PC-9 (cell line): ENCODE measurements around the gene SLC4A1AP. TPM values are rescaled to one million over a fixed set of nuclear protein-coding genes. Genes with fewer than 3 reads are reported as not detected.
"Not testable (repeated sequence)": the region's sequence is repeated elsewhere in the genome, so short reads cannot be mapped to it uniquely, and the experiment has no call there.

ENCODE experiments used
- BruUV-seq: library from RNA; stranded (reverse); fragments of 400-500 nt; replicated peaks from 2 replicates; lab custom pipeline; 2021; lab: Mats Ljungman, UMichigan
- CTCF ChIA-PET: fragments of 300-600 bp; sonication (Branson Sonifier 250); formaldehyde crosslinking; loops from one replicate; lab custom pipeline; 2022; ENCODE audit warnings: antibody characterized with exemption; lab: Charles Lee
- POLR2A ChIA-PET: fragments of 300-600 bp; sonication (Branson Sonifier 250); formaldehyde crosslinking; loops from one replicate; lab custom pipeline; 2022; ENCODE audit warnings: antibody characterized with exemption; ENCODE audit not compliant: unreplicated experiment; lab: Charles Lee
- DNase-seq, 2 experiments: peaks; one replicate each; pipeline versions ENCODE4 v3.0.0 to v3.0.0-alpha.2; 2015 to 2022; ENCODE audit warnings: mixed read lengths in 1 of 2
- H2AFZ ChIP-seq: fragments of 200-600 bp; sonication (generic); 2 replicates; pipeline ENCODE4 v1.8.1; 2017; ENCODE audit warnings: antibody characterized with exemption
- H3F3A ChIP-seq: fragments of 200-600 bp; sonication (generic); 2 replicates; pipeline ENCODE4 v1.8.1; 2017; ENCODE audit warnings: antibody characterized with exemption, mild to moderate bottlenecking, low read depth; ENCODE audit not compliant: insufficient read depth
- H3K27ac ChIP-seq: fragments of 200-600 bp; sonication (generic); 2 replicates; pipeline ENCODE4 v1.6.1; 2016; ENCODE audit warnings: mixed run types
- H3K27me3 ChIP-seq: fragments of 200-600 bp; sonication (generic); 2 replicates; pipeline ENCODE4 v1.6.1; 2016; ENCODE audit warnings: low read depth, mixed run types; ENCODE audit not compliant: insufficient read depth
- H3K36me3 ChIP-seq: fragments of 200-600 bp; sonication (generic); 2 replicates; pipeline ENCODE4 v1.6.1; 2016; ENCODE audit warnings: low read depth, mixed run types
- H3K4me1 ChIP-seq: fragments of 200-600 bp; sonication (generic); replicated peaks from 2 replicates; pipeline ENCODE4 v1.6.1; 2016; ENCODE audit warnings: mixed run types; ENCODE audit not compliant: insufficient read depth
- H3K4me2 ChIP-seq: fragments of 200-600 bp; sonication (generic); 2 replicates; pipeline ENCODE4 v1.6.1; 2017; ENCODE audit warnings: mixed run types
- H3K4me3 ChIP-seq: fragments of 200-600 bp; sonication (generic); 2 replicates; pipeline ENCODE4 v1.6.1; 2016; ENCODE audit warnings: mixed run types
- H3K79me2 ChIP-seq: fragments of 200-600 bp; sonication (generic); 2 replicates; pipeline ENCODE4 v1.6.1; 2017; ENCODE audit warnings: low read depth, mixed run types
- H3K9me2 ChIP-seq: fragments of 200-600 bp; sonication (generic); 2 replicates; pipeline ENCODE4 v1.8.1; 2017; ENCODE audit warnings: mild to moderate bottlenecking; ENCODE audit not compliant: insufficient read depth
- H3K9me3 ChIP-seq: fragments of 200-600 bp; sonication (generic); 2 replicates; pipeline ENCODE4 v1.8.1; 2016; ENCODE audit warnings: low read depth; ENCODE audit not compliant: insufficient read depth
- H4K20me1 ChIP-seq: fragments of 200-600 bp; sonication (generic); 2 replicates; pipeline ENCODE4 v1.8.1; 2017; ENCODE audit not compliant: insufficient read depth
- CTCF ChIP-seq: fragments of 200-600 bp; sonication (generic); conservative IDR thresholded peaks from 2 replicates; pipeline ENCODE4 v1.6.1; 2017; ENCODE audit warnings: mixed run types, antibody characterized with exemption, mild to moderate bottlenecking, moderate library complexity
- EZH2 ChIP-seq: fragments of 200-600 bp; sonication (generic); IDR thresholded peaks from 2 replicates; pipeline ENCODE4 v1.8.0; 2017; ENCODE audit warnings: antibody characterized with exemption, low read depth
- intact Hi-C: fragments of 100-400 bp; cut with micrococcal nuclease; formaldehyde crosslinking; loops from one replicate; pipeline ENCODE4 v1.10.0; 2022; ENCODE audit not compliant: unreplicated experiment
- total RNA-seq: library from RNA; stranded (reverse); gene quantifications from 2 replicates; pipeline ENCODE4 v1.2.3, GENCODE V29; 2021

SLC4A1AP gene
- total RNA-seq, 1 experiment from 2014 or later = 22.7 TPM

GRCh38 chr2:27683390-27684071, 19.8 kb downstream of the SLC4A1AP start:
- Histone ChIP-seq H2AFZ (no peak overlapping the region), H3F3A (peaks cover 34% of the 10 kb centered on the region), H3K4me1 (peaks cover 44% of the 10 kb centered on the region), H4K20me1 (no peaks in the 10 kb centered on the region), H3K9me2 (no peaks in the 10 kb centered on the region; the same call in 1 of the 2 replicates), H3K27me3 (no peaks in the 10 kb centered on the region), H3K27ac (peak overlapping the region; percentile 98), H3K9me3 (no peaks in the 10 kb centered on the region), H3K36me3 (peaks cover 36% of the 10 kb centered on the region; the same call in 1 of the 2 replicates), H3K79me2 (no peaks in the 10 kb centered on the region), H3K4me2 (peak overlapping the region; percentile 53), H3K4me3 (no peak overlapping the region)
- no TSS peak for BruUV-seq
- DNase-seq = peak; percentile 78 to 82
- CTCF ChIA-PET = interaction anchor here (0.6 to 1.3 kb wide), 10 partner anchors 22 to 861 kb away, joined by 3 to 10 read pairs (median 3); no protein-coding TSS in a partner anchor
- TF ChIP-seq EZH2 (no peak), CTCF (peak; percentile 100)
- intact Hi-C loops = loop anchor here (1.0 to 2.0 kb wide), 2 partner anchors 33 to 275 kb away; no protein-coding TSS in a partner anchor
- POLR2A ChIA-PET = interaction anchor here (0.5 to 0.7 kb wide), 6 partner anchors 35 to 335 kb away, joined by 3 to 13 read pairs (median 4); no protein-coding TSS in a partner anchor

- CTCF ChIA-PET = interaction anchor here (0.7 kb wide), 1 partner anchor 334 kb away, joined by 9 read pairs; no protein-coding TSS in a partner anchor
- H3K79me2 ChIP-seq, H3K4me2 ChIP-seq, H3K9me2 ChIP-seq, DNase-seq, H3K27ac ChIP-seq, H3K4me3 ChIP-seq, H3K9me3 ChIP-seq, H3K27me3 ChIP-seq, intact Hi-C loops, BruUV-seq, H2AFZ ChIP-seq, POLR2A ChIA-PET, H4K20me1 ChIP-seq: not testable (repeated sequence)
- peaks cover 59% of the 10 kb centered on the region for H3K4me1 ChIP-seq
- peaks cover 39% of the 10 kb centered on the region; the same call in 1 of the 2 replicates for H3K36me3 ChIP-seq
- peaks cover 41% of the 10 kb centered on the region for H3F3A ChIP-seq
Observed at GRCh38 chr2:27685006-27685405, 21.3 kb downstream of the SLC4A1AP start.

- BruUV-seq = no TSS peak
- no peaks in the 10 kb centered on the region for H3K27me3 ChIP-seq
- no peak overlapping the region for H3K4me2 ChIP-seq
- H3K27ac ChIP-seq = no peak overlapping the region
- no peak for TF ChIP-seq EZH2
- TF ChIP-seq CTCF = no peak
- CTCF ChIA-PET = no interaction called here
- no peak overlapping the region for H2AFZ ChIP-seq
- H4K20me1 ChIP-seq = no peaks in the 10 kb centered on the region
- peaks cover 40% of the 10 kb centered on the region for H3F3A ChIP-seq
- no peak overlapping the region for H3K4me3 ChIP-seq
- intact Hi-C loops = no loop called here
- no peaks in the 10 kb centered on the region for H3K79me2 ChIP-seq
- POLR2A ChIA-PET = no interaction called here
- no peaks in the 10 kb centered on the region; the same call in 1 of the 2 replicates for H3K9me2 ChIP-seq
- peaks cover 39% of the 10 kb centered on the region; the same call in 1 of the 2 replicates for H3K36me3 ChIP-seq
- no peak for DNase-seq
- no peaks in the 10 kb centered on the region for H3K9me3 ChIP-seq
- peaks cover 62% of the 10 kb centered on the region for H3K4me1 ChIP-seq
Observed at GRCh38 chr2:27685577-27685976, 21.9 kb downstream of the SLC4A1AP start.
